Subcutaneous adipose tissue (tissue), 4 donors: ENCODE measurements around the gene ZNF3. TPM values are rescaled to one million over a fixed set of nuclear protein-coding genes. Genes with fewer than 3 reads are reported as not detected.

Source experiments
- CTCF ChIP-seq: fragments of 450-650 bp; IDR thresholded peaks from one replicate; pipeline ENCODE4 v1.5.1; 2016; ENCODE audit warnings: low read depth, mild to moderate bottlenecking, control low read depth, antibody characterized with exemption, moderate library complexity
- total RNA-seq, 4 donors: library from RNA; depleted of rRNA; stranded (reverse); fragments of >200 nt; gene quantifications; one replicate each; pipeline ENCODE4 v1.1.0, GENCODE V29; 2016

Gene ZNF3
- total RNA-seq, 4 donors from 2014 or later: 14.8 to 29.3 (median 25.2) TPM

DNA sequence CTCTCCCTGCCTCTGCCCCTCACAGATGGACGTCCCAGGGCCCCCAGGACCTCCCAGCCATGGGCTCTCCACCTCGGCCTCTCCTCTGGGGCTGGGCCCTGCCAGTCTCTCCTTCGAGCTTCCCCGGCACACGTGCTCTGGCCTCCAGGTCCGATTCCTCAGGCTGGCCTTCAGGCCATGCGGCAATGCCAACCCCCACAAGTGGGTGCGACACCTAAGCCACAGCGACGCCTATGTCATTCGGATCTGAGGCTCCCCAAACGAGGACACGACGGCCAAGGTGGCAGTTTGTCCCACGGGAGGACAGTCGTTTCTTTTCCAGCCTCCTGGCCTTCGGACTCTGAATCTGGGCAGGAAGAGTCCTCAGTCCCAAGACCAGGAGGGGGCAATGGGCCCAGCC is 25.1 kb upstream of the ZNF3 start:
- TF ChIP-seq CTCF: no peak

DNA sequence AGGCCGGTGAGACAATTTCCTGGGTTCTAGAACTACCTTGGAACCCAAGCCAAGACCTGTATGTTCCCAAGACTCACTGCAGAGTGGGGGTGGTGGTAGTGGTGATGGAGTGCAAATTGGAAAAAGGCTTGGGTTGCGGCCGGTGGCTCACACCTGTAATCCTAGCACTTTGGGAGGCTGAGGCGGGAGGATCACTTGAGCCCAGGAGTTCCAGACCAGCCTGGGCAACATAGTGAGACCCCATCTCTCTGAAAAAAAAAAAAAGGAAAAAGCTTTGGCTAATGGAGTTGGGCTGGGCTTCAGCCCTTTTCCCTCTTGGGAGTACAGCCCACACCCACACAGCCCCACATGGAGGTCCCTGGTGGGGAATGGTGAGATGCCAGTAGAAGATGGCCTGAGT is 24.0 kb upstream of the ZNF3 start:
- no peak for TF ChIP-seq CTCF

- no peak for TF ChIP-seq CTCF
Observed at GRCh38 chr7:100102950-100103840, 21.7 kb upstream of the ZNF3 start.

DNA sequence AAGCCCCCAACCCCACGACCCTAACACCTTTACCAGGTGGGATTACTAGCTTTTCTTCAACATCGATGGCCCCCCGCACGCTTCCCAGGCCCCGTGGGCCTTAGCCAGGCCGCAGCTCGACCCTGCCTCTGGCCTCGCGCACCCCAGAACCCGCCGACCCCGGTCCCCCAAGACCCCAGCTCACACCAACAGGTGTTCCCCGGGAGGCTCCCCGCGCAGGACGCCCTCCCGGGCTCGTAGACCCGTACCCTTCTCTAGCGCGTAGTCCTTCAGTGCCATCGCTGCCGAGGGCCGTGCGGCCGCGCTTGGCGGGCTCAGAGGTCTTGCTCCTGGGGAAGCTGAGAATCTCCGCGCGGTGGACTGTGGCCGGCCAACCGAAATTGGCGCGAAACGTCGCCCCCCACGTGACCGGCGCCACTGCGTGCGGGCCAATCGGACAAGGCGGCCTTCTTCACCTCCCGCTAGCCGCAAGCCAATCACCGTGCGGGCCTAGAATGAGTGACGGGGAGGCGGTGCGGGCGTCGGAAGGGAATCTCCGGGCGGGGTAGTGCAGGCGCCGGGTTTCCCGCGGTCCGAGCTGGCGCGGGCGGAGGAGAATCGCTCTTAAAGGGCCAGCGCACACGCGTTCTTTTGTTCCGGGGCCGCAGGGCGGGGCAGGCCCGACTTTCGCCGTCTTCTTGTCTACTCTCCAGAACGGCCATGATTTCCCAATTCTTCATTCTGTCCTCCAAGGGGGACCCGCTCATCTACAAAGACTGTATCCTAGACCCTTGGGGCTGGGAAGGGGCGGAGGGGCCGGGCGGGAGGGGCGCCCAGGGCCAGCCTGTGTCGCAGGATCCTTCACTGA is 19.7 kb upstream of the ZNF3 start, which contains the start of the genes AP4M1 and MCM7:
TSS of gene AP4M1 (plus strand) at position 628 of the 847 bp plus-strand sequence. CDS start at position 700, 72 bp downstream.
TSS of gene MCM7 (minus strand) at position 382 of the 847 bp plus-strand sequence. CDS start at position 279, 103 bp downstream.
- TF ChIP-seq CTCF: no peak

DNA sequence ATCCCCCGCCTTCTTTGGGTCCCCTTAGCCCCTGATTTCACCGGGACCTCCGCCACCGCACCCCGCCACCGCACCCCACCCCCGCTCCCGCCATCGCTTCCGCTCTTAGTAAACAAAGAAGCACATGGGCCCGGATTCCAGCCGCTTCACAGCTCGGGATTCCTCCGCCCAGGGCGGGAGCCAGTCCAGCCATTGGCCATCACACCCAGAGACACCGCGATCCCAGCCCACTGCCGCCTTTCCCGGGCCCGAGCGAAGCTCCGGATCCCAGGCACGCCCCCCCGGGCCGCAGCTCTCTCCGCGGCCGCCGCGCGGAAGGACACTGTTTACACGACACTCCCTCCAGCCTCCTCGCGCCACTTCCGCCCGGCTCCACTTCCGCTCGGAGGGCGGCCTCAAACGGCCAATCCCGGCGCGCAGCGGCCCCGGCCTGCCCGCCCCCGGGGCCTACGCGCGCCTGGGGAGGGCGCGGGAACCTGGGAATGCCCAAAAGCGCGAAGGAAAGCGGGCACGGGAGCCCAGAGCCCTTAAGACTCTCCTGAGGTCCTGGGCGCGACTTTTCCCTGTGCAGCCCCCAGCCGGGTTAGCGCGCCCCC is 19.0 kb upstream of the ZNF3 start:
- TF ChIP-seq CTCF: no peak

DNA sequence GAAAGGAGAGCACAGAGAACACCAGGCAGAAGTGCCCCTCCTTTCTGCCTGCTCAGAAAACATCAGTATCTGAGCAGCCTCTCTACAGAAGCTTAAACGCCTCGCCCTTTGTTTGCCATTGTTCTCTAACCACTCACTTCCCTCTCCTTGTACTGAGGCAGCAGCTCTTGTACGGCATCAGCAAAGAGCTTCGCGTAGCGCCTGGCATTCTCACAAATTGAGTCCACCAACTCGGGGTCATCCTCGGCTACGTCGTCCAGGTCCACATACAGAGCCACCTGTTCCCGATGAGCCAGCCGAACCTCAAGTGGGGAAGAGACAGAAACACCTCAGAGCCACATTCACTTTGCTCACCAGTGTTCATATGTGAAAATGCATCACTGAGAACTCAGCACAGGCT is 17.9 kb upstream of the ZNF3 start:
- TF ChIP-seq CTCF: no peak
